ENCODE measurements around the gene SPATA2. TPM values are rescaled to one million over a fixed set of nuclear protein-coding genes. Genes with fewer than 3 reads are reported as not detected.
A peak's percentile ranks its signal among the peaks of the same experiment; 100 is the strongest.

The SPATA2 gene
- total and polyA plus RNA-seq, 2 of the 8 experiments (the other 6 are each of a cell fraction or from before 2014, with no cell fraction given) = 11.0 to 13.0 TPM

DNA sequence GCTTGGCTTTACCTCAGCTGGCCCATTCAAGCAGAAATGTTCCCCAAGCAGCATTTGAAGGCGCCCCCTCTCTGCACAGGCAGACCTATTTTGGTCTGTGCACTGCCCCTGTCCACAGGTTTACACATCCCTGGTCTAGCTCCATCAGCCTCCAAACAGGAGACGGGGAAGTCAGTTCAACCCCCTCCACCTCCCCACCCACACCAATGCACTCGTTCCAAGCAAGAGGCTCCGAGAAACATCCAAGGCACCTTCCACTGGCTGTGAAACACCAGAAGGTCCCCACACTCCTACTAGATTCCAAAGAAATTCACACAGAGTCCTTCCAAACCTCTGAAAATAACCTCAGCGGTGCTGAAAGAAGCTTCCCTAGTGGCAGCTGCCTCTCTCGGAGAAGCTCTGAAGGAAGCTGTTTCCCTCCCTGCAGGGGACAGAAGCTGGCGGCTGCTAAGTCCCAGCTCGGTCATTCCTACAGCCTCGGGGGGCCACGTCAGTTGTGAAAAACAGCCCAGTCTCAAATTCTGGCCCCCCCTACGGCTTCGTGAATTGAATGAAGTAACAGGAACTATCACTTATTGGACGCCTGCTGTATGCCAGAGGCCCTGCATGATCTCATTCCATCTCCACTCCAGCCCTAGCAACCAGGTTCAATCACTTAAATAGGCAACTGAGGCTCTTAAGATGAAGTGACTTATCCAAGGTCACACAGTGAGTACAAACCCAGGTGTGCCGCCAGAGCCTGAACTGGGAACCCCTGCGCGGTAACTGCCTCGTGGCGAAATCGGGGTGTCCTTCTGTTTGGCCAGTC is 815 bp downstream of the SPATA2 start:
- Histone ChIP-seq H2AFZ (ENCODE audit: low read length) (no peak overlapping the region), H3K27me3 (replicated peaks in 1 of 4; ENCODE audit: control insufficient read depth in 3 of 4, extremely low read depth in 1 of 4, insufficient read depth in 3 of 4, low read length in 3 of 4) (no peaks in the 10 kb centered on the region), H2BK5ac (ENCODE audit: low read depth, low read length) (no peak overlapping the region; the same call in 1 of the 2 replicates), H3K4me3 (ENCODE audit: extremely low read depth in 1 of 4, insufficient read depth in 2 of 4, low read depth in 3 of 4, low read length in 4 of 4) (peak overlapping the region; percentile 71 to 99 (median 96)), H3K79me2 (ENCODE audit: control insufficient read depth in 1 of 2, insufficient read depth in 2 of 2, low read length in 2 of 2) (peaks cover 4 to 49% of the 10 kb centered on the region in 2 experiments; a peak in 3 of 4 replicates), H4K20me1 (replicated peaks in 1 of 2; ENCODE audit: control insufficient read depth in 1 of 2, insufficient read depth in 2 of 2, low read length in 2 of 2) (peaks cover 2 to 13% of the 10 kb centered on the region in 2 experiments), H4K5ac (ENCODE audit: insufficient read length, low read depth, low read length) (no peak overlapping the region), H3K4me2 (ENCODE audit: insufficient read depth in 1 of 2, low read depth in 2 of 2, low read length in 2 of 2) (peak overlapping the region; percentile 57 to 99), H3K23ac (ENCODE audit: insufficient read length) (no peak overlapping the region), H2BK15ac (ENCODE audit: low read length) (no peak overlapping the region), H3K4ac (replicated peaks; ENCODE audit: insufficient read length, low read depth, low read length) (no peak overlapping the region), H3K9me3 (ENCODE audit: insufficient read depth in 2 of 2, low read depth in 1 of 2, low read length in 1 of 2) (no peaks in the 10 kb centered on the region), H3K79me1 (ENCODE audit: low read depth, low read length) (peaks cover 10% of the 10 kb centered on the region), H2BK20ac (ENCODE audit: low read length) (no peak overlapping the region), H2BK120ac (replicated peaks; ENCODE audit: low read depth, low read length) (no peak overlapping the region), H4K8ac (ENCODE audit: extremely low read depth, insufficient read depth, low read length) (no peak overlapping the region), H3K27ac (ENCODE audit: low read depth, low read length) (peak overlapping the region; percentile 100; the same call in 1 of the 2 replicates), H3K18ac (ENCODE audit: extremely low read depth, low read length) (no peak overlapping the region), H3K36me3 (ENCODE audit: control insufficient read depth in 2 of 4, insufficient read depth in 4 of 4, low read length in 3 of 4) (no peaks in the 10 kb centered on the region; a peak in 1 of 8 replicates), H3K56ac (replicated peaks; ENCODE audit: insufficient read length, low read depth, low read length) (no peak overlapping the region), H2AK5ac (ENCODE audit: low read depth, low read length) (no peak overlapping the region), H3K14ac (ENCODE audit: insufficient read length) (no peak overlapping the region), H3K9ac (replicated peaks in 1 of 4; ENCODE audit: extremely low read depth in 1 of 4, low read depth in 3 of 4, low read length in 3 of 4) (peak overlapping the region; percentile 68 to 99 (median 89)), H4K91ac (replicated peaks; ENCODE audit: insufficient read length, low read length) (no peak overlapping the region), H3K23me2 (ENCODE audit: low read depth, low read length) (peaks cover 8% of the 10 kb centered on the region), H3K4me1 (replicated peaks in 1 of 4; ENCODE audit: control insufficient read depth in 3 of 4, insufficient read depth in 4 of 4, low read length in 3 of 4) (peaks cover 0 to 6% (median 3%) of the 10 kb centered on the region in 4 experiments; a peak in 2 of 7 replicates), H2BK12ac (ENCODE audit: low read depth, low read length) (no peak overlapping the region)
- FAIRE-seq (no peak), DNase-seq (ENCODE audit: low read depth in 1 of 2, low spot score in 2 of 2) (no peak)
- ChIA-PET POLR2A (ENCODE audit: partially characterized antibody) (interaction anchor here (0.6 to 3.8 kb wide), 2 partner anchors 13 to 23 kb away, joined by 3 to 17 read pairs; no protein-coding TSS in a partner anchor), CTCF (ENCODE audit: partially characterized antibody) (interaction anchor here (0.6 to 16.4 kb wide), 11 partner anchors 10 to 580 kb away, joined by 3 to 199 read pairs (median 4); no protein-coding TSS in a partner anchor)
- WGBS, 2 experiments (ENCODE audit: extremely low coverage in 1 of 2, insufficient coverage in 1 of 2, insufficient read length in 1 of 2, insufficient replicate concordance in 2 of 2, low coverage in 1 of 2, low lambda C conversion rate in 2 of 2, missing lambda C conversion rate in 1 of 2) = 17% methylated on average over 19 of the region's 19 CpGs; no CpG with 5 or more reads in 1 of the 2 experiments
- TF ChIP-seq CEBPB (IDR thresholded peaks at IDR 0.05; ENCODE audit: low read depth, low read length) = no peak
- no peak for TF ChIP-seq SRF (IDR thresholded peaks at IDR 0.05; ENCODE audit: low read depth, low read length)
- TF ChIP-seq EGR1 (IDR thresholded peaks at IDR 0.05; ENCODE audit: borderline replicate concordance, low read depth, low read length) = no peak
- TF ChIP-seq FOSL1 (IDR thresholded peaks at IDR 0.05; ENCODE audit: insufficient read depth, low read depth, low read length) = no peak
- TF ChIP-seq EP300 (IDR thresholded peaks at IDR 0.05; ENCODE audit: borderline replicate concordance in 1 of 2, low read depth in 2 of 2, low read length in 2 of 2) = no peak
- TF ChIP-seq RXRA (IDR thresholded peaks at IDR 0.05; ENCODE audit: insufficient read depth, low read depth, low read length) = no peak
- no peak for TF ChIP-seq EZH2 (IDR thresholded peaks at IDR 0.05; ENCODE audit: low read depth, low read length, severe bottlenecking)
- no peak for TF ChIP-seq YY1 (IDR thresholded peaks at IDR 0.05; ENCODE audit: low read depth, low read length)
- TF ChIP-seq POLR2AphosphoS5 (IDR thresholded peaks at IDR 0.05; ENCODE audit: low read depth, low read length) = no peak
- no peak for TF ChIP-seq POU5F1 (IDR thresholded peaks at IDR 0.05; ENCODE audit: low read depth, low read length)
- no peak for TF ChIP-seq CBX8 (IDR thresholded peaks at IDR 0.05; ENCODE audit: borderline replicate concordance, low read depth, low read length)
- TF ChIP-seq GTF2F1 (IDR thresholded peaks at IDR 0.05; ENCODE audit: borderline replicate concordance, low read depth, low read length) = no peak

Measured in H1 (cell line).